WTC11 (cell line): Measurements from ENCODE around the gene ARHGAP10.

Source experiments
- NR2C2 ChIP-seq: sonication (generic); formaldehyde crosslinking; IDR thresholded peaks from 2 replicates; pipeline ENCODE4 v1.8.0; 2022; ENCODE audit warnings: mild to moderate bottlenecking, missing genetic modification reagents
- TF ChIP-seq, protein P1 (sequence below): fragments of 200-600 bp; IDR thresholded peaks from 2 replicates; pipeline ENCODE4 v1.8.0; 2022; ENCODE audit warnings: antibody characterized with exemption
- TF ChIP-seq, protein P2 (sequence below): fragments of 250-450 bp; sonication (Bioruptor Pico); IDR thresholded peaks from 2 replicates; pipeline ENCODE4 v1.9.0; 2021; ENCODE audit warnings: mild to moderate bottlenecking

GRCh38 chr4:148004228-148004857 lies 272.5 kb downstream of the ARHGAP10 start:
- TF ChIP-seq, protein P1, sequence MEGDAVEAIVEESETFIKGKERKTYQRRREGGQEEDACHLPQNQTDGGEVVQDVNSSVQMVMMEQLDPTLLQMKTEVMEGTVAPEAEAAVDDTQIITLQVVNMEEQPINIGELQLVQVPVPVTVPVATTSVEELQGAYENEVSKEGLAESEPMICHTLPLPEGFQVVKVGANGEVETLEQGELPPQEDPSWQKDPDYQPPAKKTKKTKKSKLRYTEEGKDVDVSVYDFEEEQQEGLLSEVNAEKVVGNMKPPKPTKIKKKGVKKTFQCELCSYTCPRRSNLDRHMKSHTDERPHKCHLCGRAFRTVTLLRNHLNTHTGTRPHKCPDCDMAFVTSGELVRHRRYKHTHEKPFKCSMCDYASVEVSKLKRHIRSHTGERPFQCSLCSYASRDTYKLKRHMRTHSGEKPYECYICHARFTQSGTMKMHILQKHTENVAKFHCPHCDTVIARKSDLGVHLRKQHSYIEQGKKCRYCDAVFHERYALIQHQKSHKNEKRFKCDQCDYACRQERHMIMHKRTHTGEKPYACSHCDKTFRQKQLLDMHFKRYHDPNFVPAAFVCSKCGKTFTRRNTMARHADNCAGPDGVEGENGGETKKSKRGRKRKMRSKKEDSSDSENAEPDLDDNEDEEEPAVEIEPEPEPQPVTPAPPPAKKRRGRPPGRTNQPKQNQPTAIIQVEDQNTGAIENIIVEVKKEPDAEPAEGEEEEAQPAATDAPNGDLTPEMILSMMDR = no peak
- TF ChIP-seq, protein P2, sequence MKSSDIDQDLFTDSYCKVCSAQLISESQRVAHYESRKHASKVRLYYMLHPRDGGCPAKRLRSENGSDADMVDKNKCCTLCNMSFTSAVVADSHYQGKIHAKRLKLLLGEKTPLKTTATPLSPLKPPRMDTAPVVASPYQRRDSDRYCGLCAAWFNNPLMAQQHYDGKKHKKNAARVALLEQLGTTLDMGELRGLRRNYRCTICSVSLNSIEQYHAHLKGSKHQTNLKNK = no peak
- no peak for TF ChIP-seq NR2C2 (CRISPR knock-in tag)
